ENCODE data around the gene MYH10.

Gene MYH10

GRCh38 chr17:8576559-8577294 is 53.8 kb downstream of the MYH10 start:
- peaks cover 32 to 45% of the 10 kb centered on the region in 2 experiments for H3K36me3 ChIP-seq (ENCODE audit: control insufficient read depth in 2 of 2, insufficient read depth in 1 of 2, low read length in 2 of 2)
- no peaks in the 10 kb centered on the region for H3K9me3 ChIP-seq (ENCODE audit: control insufficient read depth, insufficient read depth, low read depth, low read length)
- TF ChIP-seq ZNF121 (tag by site-specific recombination; IDR thresholded peaks at IDR 0.05): no peak
- TF ChIP-seq HOXD13 (CRISPR knock-in tag; IDR thresholded peaks at IDR 0.05; ENCODE audit: borderline replicate concordance): no peak
- TF ChIP-seq ZNF549 (tag by site-specific recombination; IDR thresholded peaks at IDR 0.05): no peak
- no peak for TF ChIP-seq ZBTB20 (tag by site-specific recombination; IDR thresholded peaks at IDR 0.05)
- no peak for TF ChIP-seq ZEB2 (tag by site-specific recombination; IDR thresholded peaks at IDR 0.05)
- no peak for TF ChIP-seq BCL11B (tag by site-specific recombination; IDR thresholded peaks at IDR 0.05; ENCODE audit: low read depth)
- TF ChIP-seq, protein P1, sequence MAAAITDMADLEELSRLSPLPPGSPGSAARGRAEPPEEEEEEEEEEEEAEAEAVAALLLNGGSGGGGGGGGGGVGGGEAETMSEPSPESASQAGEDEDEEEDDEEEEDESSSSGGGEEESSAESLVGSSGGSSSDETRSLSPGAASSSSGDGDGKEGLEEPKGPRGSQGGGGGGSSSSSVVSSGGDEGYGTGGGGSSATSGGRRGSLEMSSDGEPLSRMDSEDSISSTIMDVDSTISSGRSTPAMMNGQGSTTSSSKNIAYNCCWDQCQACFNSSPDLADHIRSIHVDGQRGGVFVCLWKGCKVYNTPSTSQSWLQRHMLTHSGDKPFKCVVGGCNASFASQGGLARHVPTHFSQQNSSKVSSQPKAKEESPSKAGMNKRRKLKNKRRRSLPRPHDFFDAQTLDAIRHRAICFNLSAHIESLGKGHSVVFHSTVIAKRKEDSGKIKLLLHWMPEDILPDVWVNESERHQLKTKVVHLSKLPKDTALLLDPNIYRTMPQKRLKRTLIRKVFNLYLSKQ (tag by site-specific recombination; IDR thresholded peaks at IDR 0.05; ENCODE audit: borderline replicate concordance): no peak
- TF ChIP-seq HOXA7 (CRISPR knock-in tag; IDR thresholded peaks at IDR 0.05; ENCODE audit: borderline replicate concordance): no peak
- no peak for TF ChIP-seq ZSCAN30 (tag by site-specific recombination; IDR thresholded peaks at IDR 0.05)
- no peak for TF ChIP-seq ZNF768 (tag by site-specific recombination; IDR thresholded peaks at IDR 0.05)
- TF ChIP-seq, protein P2, sequence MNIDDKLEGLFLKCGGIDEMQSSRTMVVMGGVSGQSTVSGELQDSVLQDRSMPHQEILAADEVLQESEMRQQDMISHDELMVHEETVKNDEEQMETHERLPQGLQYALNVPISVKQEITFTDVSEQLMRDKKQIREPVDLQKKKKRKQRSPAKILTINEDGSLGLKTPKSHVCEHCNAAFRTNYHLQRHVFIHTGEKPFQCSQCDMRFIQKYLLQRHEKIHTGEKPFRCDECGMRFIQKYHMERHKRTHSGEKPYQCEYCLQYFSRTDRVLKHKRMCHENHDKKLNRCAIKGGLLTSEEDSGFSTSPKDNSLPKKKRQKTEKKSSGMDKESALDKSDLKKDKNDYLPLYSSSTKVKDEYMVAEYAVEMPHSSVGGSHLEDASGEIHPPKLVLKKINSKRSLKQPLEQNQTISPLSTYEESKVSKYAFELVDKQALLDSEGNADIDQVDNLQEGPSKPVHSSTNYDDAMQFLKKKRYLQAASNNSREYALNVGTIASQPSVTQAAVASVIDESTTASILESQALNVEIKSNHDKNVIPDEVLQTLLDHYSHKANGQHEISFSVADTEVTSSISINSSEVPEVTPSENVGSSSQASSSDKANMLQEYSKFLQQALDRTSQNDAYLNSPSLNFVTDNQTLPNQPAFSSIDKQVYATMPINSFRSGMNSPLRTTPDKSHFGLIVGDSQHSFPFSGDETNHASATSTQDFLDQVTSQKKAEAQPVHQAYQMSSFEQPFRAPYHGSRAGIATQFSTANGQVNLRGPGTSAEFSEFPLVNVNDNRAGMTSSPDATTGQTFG (tag by site-specific recombination; IDR thresholded peaks at IDR 0.05; ENCODE audit: borderline replicate concordance): no peak
- TF ChIP-seq, protein P3, sequence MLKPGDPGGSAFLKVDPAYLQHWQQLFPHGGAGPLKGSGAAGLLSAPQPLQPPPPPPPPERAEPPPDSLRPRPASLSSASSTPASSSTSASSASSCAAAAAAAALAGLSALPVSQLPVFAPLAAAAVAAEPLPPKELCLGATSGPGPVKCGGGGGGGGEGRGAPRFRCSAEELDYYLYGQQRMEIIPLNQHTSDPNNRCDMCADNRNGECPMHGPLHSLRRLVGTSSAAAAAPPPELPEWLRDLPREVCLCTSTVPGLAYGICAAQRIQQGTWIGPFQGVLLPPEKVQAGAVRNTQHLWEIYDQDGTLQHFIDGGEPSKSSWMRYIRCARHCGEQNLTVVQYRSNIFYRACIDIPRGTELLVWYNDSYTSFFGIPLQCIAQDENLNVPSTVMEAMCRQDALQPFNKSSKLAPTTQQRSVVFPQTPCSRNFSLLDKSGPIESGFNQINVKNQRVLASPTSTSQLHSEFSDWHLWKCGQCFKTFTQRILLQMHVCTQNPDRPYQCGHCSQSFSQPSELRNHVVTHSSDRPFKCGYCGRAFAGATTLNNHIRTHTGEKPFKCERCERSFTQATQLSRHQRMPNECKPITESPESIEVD (tag by site-specific recombination; IDR thresholded peaks at IDR 0.05): no peak
- CTCF ChIA-PET: interaction anchor here (0.6 kb wide), 1 partner anchor 194 kb away, joined by 3 read pairs; no protein-coding TSS in a partner anchor
- POLR2A ChIA-PET: no interaction called here
- H3K4me3 ChIP-seq (ENCODE audit: low read depth, low read length): no peak overlapping the region
- peaks cover 6% of the 10 kb centered on the region; the same call in 1 of the 2 replicates for H3K4me1 ChIP-seq (ENCODE audit: control insufficient read depth, insufficient read depth, low read length)
- no peak overlapping the region for H3K27ac ChIP-seq (ENCODE audit: extremely low read depth, low read depth, low read length)

- ChIA-PET CTCF (interaction anchor here (0.6 to 1.8 kb wide), 4 partner anchors 26 to 1065 kb away, joined by 4 to 6 read pairs (median 5); no protein-coding TSS in a partner anchor), POLR2A (no interaction called here)
- Histone ChIP-seq H3K4me3 (ENCODE audit: low read depth, low read length) (no peak overlapping the region), H3K27ac (ENCODE audit: extremely low read depth, low read depth, low read length) (no peak overlapping the region), H3K4me1 (ENCODE audit: control insufficient read depth, insufficient read depth, low read length) (no peaks in the 10 kb centered on the region), H3K9me3 (ENCODE audit: control insufficient read depth, insufficient read depth, low read depth, low read length) (no peaks in the 10 kb centered on the region), H3K36me3 (ENCODE audit: control insufficient read depth in 2 of 2, insufficient read depth in 1 of 2, low read length in 2 of 2) (peaks cover 32 to 55% of the 10 kb centered on the region in 2 experiments)
- TF ChIP-seq ZNF169 (tag by site-specific recombination; IDR thresholded peaks at IDR 0.05) (no peak), HOXA7 (CRISPR knock-in tag; IDR thresholded peaks at IDR 0.05; ENCODE audit: borderline replicate concordance) (no peak), PRDM1 (tag by site-specific recombination; IDR thresholded peaks at IDR 0.05) (no peak), ZNF280C (tag by site-specific recombination; IDR thresholded peaks at IDR 0.05) (no peak), EGR2 (tag by site-specific recombination; IDR thresholded peaks at IDR 0.05; ENCODE audit: low read depth) (no peak), ZNF350 (tag by site-specific recombination; IDR thresholded peaks at IDR 0.05) (no peak), ZNF555 (tag by site-specific recombination; conservative IDR thresholded peaks at IDR 0.05) (no peak), SALL2 (tag by site-specific recombination; IDR thresholded peaks at IDR 0.05; ENCODE audit: borderline replicate concordance) (no peak), ZNF768 (tag by site-specific recombination; IDR thresholded peaks at IDR 0.05) (no peak), ZNF433 (tag by site-specific recombination; IDR thresholded peaks at IDR 0.05; ENCODE audit: low read depth) (no peak), WT1 (tag by site-specific recombination; IDR thresholded peaks at IDR 0.05) (no peak), ZSCAN18 (tag by site-specific recombination; IDR thresholded peaks at IDR 0.05) (no peak), ZNF530 (tag by site-specific recombination; IDR thresholded peaks at IDR 0.05; ENCODE audit: low read depth) (no peak), ZFP41 (tag by site-specific recombination; IDR thresholded peaks at IDR 0.05; ENCODE audit: borderline replicate concordance) (no peak), ZNF670 (tag by site-specific recombination; IDR thresholded peaks at IDR 0.05; ENCODE audit: low read depth) (no peak)
Observed at GRCh38 chr17:8574687-8575086, 55.8 kb downstream of the MYH10 start.
